Body of pancreas (tissue), 4 donors: ENCODE data around the gene BACH2. TPM values are rescaled to one million over a fixed set of nuclear protein-coding genes. Genes with fewer than 3 reads are reported as not detected.

Experiments used
- ATAC-seq: fragments of 150-250 bp; one replicate; pipeline ENCODE4 v1.9.1; 2016
- DNase-seq, 4 donors: peaks; one replicate each; pipeline ENCODE4 v3.0.0-alpha.2; 2019
- H3K27ac ChIP-seq, 4 donors: fragments of 200-600 bp; sonication (generic); 1 replicate in 3 of 4; 2 replicates in 1 of 4; pipeline versions ENCODE4 v1.5.1 to v1.6.1; 2016 to 2019; ENCODE audit warnings: mild to moderate bottlenecking in 1 of 4, mixed read lengths in 1 of 4, moderate library complexity in 1 of 4
- H3K27me3 ChIP-seq, 2 donors: fragments of 200-600 bp; sonication (generic); one replicate each; pipeline ENCODE4 v1.6.0; 2016; ENCODE audit warnings: mild to moderate bottlenecking in 1 of 2
- H3K36me3 ChIP-seq, 2 donors: fragments of 200-600 bp; sonication (generic); replicated peaks in 1 of 2; 2 replicates each; pipeline ENCODE4 v1.5.1; 2016; ENCODE audit warnings: low read depth in 2 of 2; ENCODE audit not compliant: insufficient read depth in 1 of 2
- H3K4me1 ChIP-seq: fragments of 200-600 bp; sonication (generic); one replicate; pipeline ENCODE4 v1.6.0; 2016
- H3K4me3 ChIP-seq, 2 donors: fragments of 200-600 bp; sonication (generic); 1 replicate in 1 of 2; 2 replicates in 1 of 2; pipeline ENCODE4 v1.5.1; 2016 to 2019
- H3K9me3 ChIP-seq, 3 donors: fragments of 200-600 bp; sonication (generic); 1 replicate in 2 of 3; 2 replicates in 1 of 3; pipeline ENCODE4 v1.5.1; 2016
- CTCF ChIP-seq, 7 experiments: fragments of 450-650 bp in 4 of 7; fragments of 200-600 bp in 3 of 7; sonication (generic) in 3 of 7; IDR thresholded peaks; one replicate each; pipeline ENCODE4 v1.5.1; 2016 to 2019; ENCODE audit warnings: antibody characterized with exemption in 7 of 7
- POLR2A ChIP-seq, 3 donors: fragments of 450-650 bp; IDR thresholded peaks; one replicate each; pipeline ENCODE4 v1.6.1; 2016; ENCODE audit warnings: antibody characterized with exemption in 3 of 3, mild to moderate bottlenecking in 2 of 3
- WGBS, 2 donors: methylation state at CpG; one replicate each; pipeline ENCODE4 v1.1.5; 2017; 5-methylcytosine and 5-hydroxymethylcytosine counted together
- intact Hi-C: fragments of 100-400 bp; cut with DNase I; formaldehyde crosslinking; loops from one replicate; pipeline ENCODE4 v1.15.1; 2023
- total RNA-seq, 2 donors: library from RNA; depleted of rRNA; stranded (reverse); fragments of >200 nt; gene quantifications; one replicate each; pipeline ENCODE4 v1.1.0, GENCODE V29; 2016

Gene BACH2
- total RNA-seq, 2 donors from 2014 or later: 2.1 to 3.3 TPM

- peak; percentile 87 for ATAC-seq
- H3K27me3 ChIP-seq: no peaks in the 10 kb centered on the region
- intact Hi-C loops: no loop called here
These were observed 356.2 kb downstream of the BACH2 start for GRCh38 chr6:89940225-89941027.

GRCh38 chr6:89939144-89939543, 357.5 kb downstream of the BACH2 start:
- Histone ChIP-seq H3K4me3 (no peak overlapping the region), H3K27me3 (no peaks in the 10 kb centered on the region), H3K9me3 (no peaks in the 10 kb centered on the region), H3K27ac (no peak overlapping the region), H3K36me3 (no peaks in the 10 kb centered on the region), H3K4me1 (peaks cover 25% of the 10 kb centered on the region)
- TF ChIP-seq CTCF (IDR thresholded peaks at IDR 0.05): no peak
- no peak for TF ChIP-seq POLR2A (IDR thresholded peaks at IDR 0.05)
- no peak for DNase-seq
- 67 to 78% methylated on average over 2 of the region's 2 CpGs for WGBS, 2 donors
- ATAC-seq: no peak
- intact Hi-C loops: no loop called here

More at GRCh38 chr6:89940225-89941027, 356.2 kb downstream of the BACH2 start:
- 23 to 34% methylated on average over 9 of the region's 9 CpGs for WGBS, 2 donors
- Histone ChIP-seq H3K9me3 (no peaks in the 10 kb centered on the region), H3K27ac (peak overlapping the region in 2 of 4 donors; percentile 56 to 57), H3K4me3 (no peak overlapping the region), H3K4me1 (peaks cover 25% of the 10 kb centered on the region), H3K36me3 (no peaks in the 10 kb centered on the region)
- TF ChIP-seq POLR2A (IDR thresholded peaks at IDR 0.05): no peak
- TF ChIP-seq CTCF (IDR thresholded peaks at IDR 0.05): peak in 6 of 7 experiments; percentile 57 to 88 (median 78)
- DNase-seq: peak; percentile 76 to 88 (median 81)

- H3K4me1 ChIP-seq: peaks cover 25% of the 10 kb centered on the region
- no peaks in the 10 kb centered on the region for H3K36me3 ChIP-seq
- H3K27me3 ChIP-seq: no peaks in the 10 kb centered on the region
- TF ChIP-seq CTCF (IDR thresholded peaks at IDR 0.05) (no peak), POLR2A (IDR thresholded peaks at IDR 0.05) (no peak)
- 85 to 92% methylated on average over 11 to 12 of the region's 12 CpGs for WGBS, 2 donors
- H3K27ac ChIP-seq: no peak overlapping the region
- ATAC-seq (no peak), DNase-seq (no peak)
- H3K4me3 ChIP-seq: no peak overlapping the region
- no peaks in the 10 kb centered on the region for H3K9me3 ChIP-seq
- intact Hi-C loops: no loop called here
These were observed 358.6 kb downstream of the BACH2 start for GRCh38 chr6:89938014-89938413.

- Histone ChIP-seq H3K9me3 (no peaks in the 10 kb centered on the region), H3K36me3 (no peaks in the 10 kb centered on the region), H3K27me3 (no peaks in the 10 kb centered on the region), H3K27ac (no peak overlapping the region), H3K4me3 (no peak overlapping the region), H3K4me1 (peaks cover 10% of the 10 kb centered on the region)
- DNase-seq (no peak), ATAC-seq (no peak)
- WGBS, 2 donors: 83 to 100% methylated on average over 1 of the region's 1 CpG
- intact Hi-C loops: no loop called here
- TF ChIP-seq POLR2A (IDR thresholded peaks at IDR 0.05) (no peak), CTCF (IDR thresholded peaks at IDR 0.05) (no peak)
These were observed 360.5 kb downstream of the BACH2 start for GRCh38 chr6:89936177-89936576.
